Stimulated activated CD8-positive, alpha-beta memory T cell treated with anti-CD3 and anti-CD28 coated beads, Interleukin-2, amount 100 ng/mL, for 1 hour (primary cell): ENCODE results near the gene MMP25.

ENCODE experiments used
- DNase-seq, 2 donors: peaks; one replicate each; pipeline ENCODE4 v3.0.0-alpha.2; 2020; ENCODE audit warnings: low read depth in 2 of 2

MMP25 gene

GRCh38 chr16:3017794-3018506 lies 28.4 kb upstream of the MMP25 start, which contains the start of gene CLDN6:
TSS of gene CLDN6 (minus strand) at chr16:3018183. CDS start at chr16:3016021, 2,162 bp downstream.
- no peak for DNase-seq

GRCh38 chr16:3019594-3020246 lies 26.6 kb upstream of the MMP25 start:
- no peak for DNase-seq

- DNase-seq: peak; percentile 49 to 52
Measured at GRCh38 chr16:3020247-3020603, 26.1 kb upstream of the MMP25 start, which contains the start of gene TNFRSF12A. TSS of gene TNFRSF12A (plus strand) at chr16:3020368. CDS start at chr16:3020398, 30 bp downstream.

- peak; percentile 50 for DNase-seq
Measured at GRCh38 chr16:3020604-3021448, 25.5 kb upstream of the MMP25 start.

GRCh38 chr16:3021449-3022207 lies 24.7 kb upstream of the MMP25 start:
- DNase-seq: peak; percentile 62 to 63

- peak; percentile 69 to 76 for DNase-seq
Measured at GRCh38 chr16:3022208-3022683, 24.1 kb upstream of the MMP25 start.

- no peak for DNase-seq
Measured at GRCh38 chr16:3022684-3023414, 23.5 kb upstream of the MMP25 start.

- DNase-seq: no peak
Measured at GRCh38 chr16:3023415-3023668, 23.0 kb upstream of the MMP25 start.

- peak; percentile 89 to 90 for DNase-seq
Measured at GRCh38 chr16:3023669-3024478, 22.5 kb upstream of the MMP25 start, which contains the start of the genes HCFC1R1 and THOC6. TSS of gene HCFC1R1 (minus strand) at chr16:3023942. CDS start at chr16:3023941, 1 bp downstream. TSS of gene THOC6 (plus strand) at chr16:3024035. CDS start at chr16:3024327, 292 bp downstream.

GRCh38 chr16:3025032-3026002 lies 21.0 kb upstream of the MMP25 start:
- no peak for DNase-seq

GRCh38 chr16:3026003-3026378 lies 20.4 kb upstream of the MMP25 start:
- no peak for DNase-seq

GRCh38 chr16:3026609-3027488 lies 19.5 kb upstream of the MMP25 start:
- DNase-seq: no peak

GRCh38 chr16:3027489-3027795 lies 18.9 kb upstream of the MMP25 start:
- no peak for DNase-seq

- peak; percentile 71 to 78 for DNase-seq
Measured at GRCh38 chr16:3027983-3028715, 18.2 kb upstream of the MMP25 start.

GRCh38 chr16:3028716-3029319 lies 17.5 kb upstream of the MMP25 start:
- DNase-seq: no peak

- DNase-seq: no peak
Measured at GRCh38 chr16:3029491-3030221, 16.7 kb upstream of the MMP25 start.
